Kidney (tissue), 14 donors: ENCODE data around the gene TRIM9. TPM values are rescaled to one million over a fixed set of nuclear protein-coding genes. Genes with fewer than 3 reads are reported as not detected.

Experiments used
- DNase-seq, 5 donors: peaks; one replicate each; pipeline ENCODE4 v3.0.0-alpha.2; 2013 to 2020
- FAIRE-seq: peaks from 2 replicates; lab custom pipeline; 2012; peaks lifted over from hg19 to GRCh38; lab: Jason Lieb, UNC
- H3K27ac ChIP-seq, 2 donors: one replicate each; pipeline ENCODE4 v1.7.0; 2013; ENCODE audit warnings: low read depth in 2 of 2, low read length in 2 of 2, inconsistent platforms in 1 of 2
- H3K27me3 ChIP-seq: one replicate; pipeline ENCODE4 v1.7.1; 2013; ENCODE audit warnings: low read length, inconsistent platforms; ENCODE audit not compliant: control insufficient read depth, insufficient read depth
- H3K36me3 ChIP-seq, 3 donors: one replicate each; pipeline versions ENCODE4 v1.7.0 to v1.7.1; 2013; ENCODE audit warnings: low read length in 3 of 3, control low read depth in 1 of 3, inconsistent platforms in 1 of 3; ENCODE audit not compliant: insufficient read depth in 3 of 3, control insufficient read depth in 2 of 3
- H3K4me1 ChIP-seq, 3 donors: one replicate each; pipeline versions ENCODE4 v1.7.0 to v1.7.1; 2013; ENCODE audit warnings: low read length in 3 of 3, inconsistent platforms in 1 of 3, low read depth in 1 of 3; ENCODE audit not compliant: control insufficient read depth in 2 of 3, insufficient read depth in 2 of 3
- H3K4me3 ChIP-seq, 3 donors: one replicate each; pipeline versions ENCODE4 v1.7.0 to v1.8.1; 2013; ENCODE audit warnings: low read length in 3 of 3, control low read depth in 1 of 3, inconsistent platforms in 1 of 3
- H3K9ac ChIP-seq, 3 donors: one replicate each; pipeline versions ENCODE4 v1.7.0 to v1.7.1; 2013; ENCODE audit warnings: low read length in 3 of 3, control low read depth in 1 of 3, inconsistent platforms in 1 of 3
- H3K9me3 ChIP-seq, 3 donors: one replicate each; pipeline versions ENCODE4 v1.7.0 to v1.7.1; 2013; ENCODE audit warnings: low read length in 3 of 3, control low read depth in 1 of 3, inconsistent platforms in 1 of 3; ENCODE audit not compliant: control insufficient read depth in 2 of 3, insufficient read depth in 1 of 3
- intact Hi-C: fragments of 100-400 bp; cut with DNase I; formaldehyde crosslinking; loops from one replicate; pipeline ENCODE4 v1.11.1; 2022
- polyA plus RNA-seq: library from polyadenylated mRNA; stranded (reverse); fragments of 350-450 nt; fragmentation: Illumina TruSeq; extraction: RNeasy Lipid Tissue Mini Kit (QIAGEN cat#74804); gene quantifications from one replicate; pipeline ENCODE4 v1.2.3, GENCODE V29; 2014; ENCODE audit warnings: low read depth, low replicate concordance; ENCODE audit not compliant: insufficient read depth
- total RNA-seq: library from RNA; stranded (reverse); fragmentation: NEBNext Ultra II Directional; extraction: Animal tissue kit (Norgen Biotek cat#: 25700); gene quantifications from one replicate; pipeline ENCODE4 v1.2.1, GENCODE V29; 2021
- TF ChIP-seq, protein P1 (sequence below): IDR thresholded peaks from 3 replicates; pipeline ENCODE4 v1.5.1; 2012; ENCODE audit warnings: mild to moderate bottlenecking, moderate library complexity, borderline replicate concordance; ENCODE audit not compliant: insufficient read depth; ENCODE audit errors: extremely low read depth
- donor health status: control.
- donor health status: control.
- donor health status: control.
- donor health status: control.
- donor health status: control.
- donor health status: DM: yes; HTN: yes; CAD: no.
- donor health status: Normal renal cell carcinoma (clear cell type).

The TRIM9 gene
- total and polyA plus RNA-seq, 2 donors from 2014 or later: 0.67 to 2.0 TPM

DNA sequence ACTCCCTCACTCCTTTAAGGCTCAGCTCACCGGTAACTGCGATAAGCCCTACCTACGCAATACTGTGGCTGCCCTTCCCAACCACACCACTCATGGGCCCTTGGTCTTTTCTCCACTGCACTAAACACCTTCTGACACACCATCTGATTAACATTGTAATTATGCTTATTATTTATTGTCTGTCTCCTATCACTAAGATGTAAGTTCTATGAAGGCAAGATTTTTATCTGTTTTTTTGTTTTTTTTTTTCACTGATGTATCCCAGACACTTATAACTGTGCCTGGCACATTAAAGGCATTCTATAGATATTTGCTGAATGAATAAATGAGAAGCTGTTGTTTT is 116.4 kb downstream of the TRIM9 start:
- no peak overlapping the region for H3K9ac ChIP-seq
- H3K4me3 ChIP-seq: no peak overlapping the region
- no peak for DNase-seq
- no peak overlapping the region for H3K27ac ChIP-seq
- no peaks in the 10 kb centered on the region for H3K9me3 ChIP-seq
- intact Hi-C loops: no loop called here
- FAIRE-seq: no peak
- TF ChIP-seq, protein P1, sequence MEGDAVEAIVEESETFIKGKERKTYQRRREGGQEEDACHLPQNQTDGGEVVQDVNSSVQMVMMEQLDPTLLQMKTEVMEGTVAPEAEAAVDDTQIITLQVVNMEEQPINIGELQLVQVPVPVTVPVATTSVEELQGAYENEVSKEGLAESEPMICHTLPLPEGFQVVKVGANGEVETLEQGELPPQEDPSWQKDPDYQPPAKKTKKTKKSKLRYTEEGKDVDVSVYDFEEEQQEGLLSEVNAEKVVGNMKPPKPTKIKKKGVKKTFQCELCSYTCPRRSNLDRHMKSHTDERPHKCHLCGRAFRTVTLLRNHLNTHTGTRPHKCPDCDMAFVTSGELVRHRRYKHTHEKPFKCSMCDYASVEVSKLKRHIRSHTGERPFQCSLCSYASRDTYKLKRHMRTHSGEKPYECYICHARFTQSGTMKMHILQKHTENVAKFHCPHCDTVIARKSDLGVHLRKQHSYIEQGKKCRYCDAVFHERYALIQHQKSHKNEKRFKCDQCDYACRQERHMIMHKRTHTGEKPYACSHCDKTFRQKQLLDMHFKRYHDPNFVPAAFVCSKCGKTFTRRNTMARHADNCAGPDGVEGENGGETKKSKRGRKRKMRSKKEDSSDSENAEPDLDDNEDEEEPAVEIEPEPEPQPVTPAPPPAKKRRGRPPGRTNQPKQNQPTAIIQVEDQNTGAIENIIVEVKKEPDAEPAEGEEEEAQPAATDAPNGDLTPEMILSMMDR: no peak
- no peaks in the 10 kb centered on the region for H3K36me3 ChIP-seq
- no peaks in the 10 kb centered on the region for H3K4me1 ChIP-seq
- H3K27me3 ChIP-seq: no peaks in the 10 kb centered on the region

GRCh38 chr14:50977863-50978528 is 116.9 kb downstream of the TRIM9 start:
- Histone ChIP-seq H3K9me3 (no peaks in the 10 kb centered on the region), H3K27me3 (no peaks in the 10 kb centered on the region), H3K4me1 (no peaks in the 10 kb centered on the region), H3K9ac (no peak overlapping the region), H3K4me3 (no peak overlapping the region), H3K36me3 (no peaks in the 10 kb centered on the region), H3K27ac (no peak overlapping the region)
- DNase-seq (no peak), FAIRE-seq (no peak)
- intact Hi-C loops: no loop called here
- TF ChIP-seq, protein P1: no peak

DNA sequence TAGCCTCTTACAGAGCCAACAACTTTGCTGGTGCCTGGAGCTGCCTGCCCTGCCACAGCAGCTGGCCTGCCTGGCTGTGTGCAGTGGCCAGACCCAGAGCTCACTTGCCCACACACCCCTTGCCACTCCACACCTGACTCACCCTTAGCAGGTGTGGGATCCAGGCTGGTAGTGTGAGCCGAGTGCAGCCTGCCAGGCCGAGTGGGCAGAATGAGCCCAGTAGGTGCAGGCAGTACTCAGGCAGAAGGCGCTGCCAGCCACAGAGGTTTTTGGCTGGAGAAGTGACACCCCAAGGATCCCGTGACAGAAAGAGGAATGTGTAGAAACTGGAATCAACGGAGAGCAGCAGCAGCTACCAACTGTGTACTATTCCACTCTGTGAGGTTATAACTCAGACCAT is 120.8 kb downstream of the TRIM9 start:
- TF ChIP-seq, protein P1: no peak
- no peaks in the 10 kb centered on the region for H3K36me3 ChIP-seq

DNA sequence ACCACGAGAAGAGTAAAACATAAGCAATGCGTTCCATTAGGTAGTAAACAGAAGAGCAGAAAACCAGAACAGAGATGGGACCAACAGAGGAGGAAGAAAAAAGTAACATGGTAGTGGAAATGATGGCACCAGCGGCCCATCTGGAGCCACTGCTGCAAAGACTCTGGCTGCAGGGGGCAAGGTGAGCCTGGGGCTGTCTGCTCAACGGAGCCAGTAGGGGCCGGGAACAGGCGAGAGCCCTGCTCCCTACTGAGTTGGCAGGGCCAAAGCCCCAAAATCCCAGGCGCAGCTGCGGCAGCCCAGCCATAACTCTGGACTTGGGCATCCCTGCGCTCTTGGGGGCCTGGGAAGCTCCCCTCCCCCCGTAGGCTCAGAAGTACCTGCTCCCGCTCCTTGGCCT is 122.2 kb downstream of the TRIM9 start:
- no peak overlapping the region for H3K9ac ChIP-seq
- no peak overlapping the region for H3K27ac ChIP-seq
- no peak overlapping the region for H3K4me3 ChIP-seq
- H3K27me3 ChIP-seq: no peaks in the 10 kb centered on the region
- H3K36me3 ChIP-seq: no peaks in the 10 kb centered on the region
- no peaks in the 10 kb centered on the region for H3K9me3 ChIP-seq
- no peaks in the 10 kb centered on the region for H3K4me1 ChIP-seq
- intact Hi-C loops: no loop called here
- no peak for FAIRE-seq
- TF ChIP-seq, protein P1: no peak
- no peak for DNase-seq

More for the DNA sequence above, 120.8 kb downstream of the TRIM9 start:
- Histone ChIP-seq H3K27ac (no peak overlapping the region), H3K4me3 (no peak overlapping the region), H3K9ac (no peak overlapping the region), H3K4me1 (no peaks in the 10 kb centered on the region), H3K27me3 (no peaks in the 10 kb centered on the region), H3K9me3 (no peaks in the 10 kb centered on the region)
- FAIRE-seq (no peak), DNase-seq (no peak)
- intact Hi-C loops: no loop called here
